Stimulated activated CD4-positive, alpha-beta T cell treated with anti-CD3 and anti-CD28 coated beads, Interleukin-12 subunit alpha, Interleukin-12 subunit beta, amount 100 ng/mL, for 4 hours (primary cell): ENCODE data around the gene CERS6.

ENCODE experiments used
- DNase-seq: peaks from one replicate; pipeline ENCODE4 v3.0.0-alpha.2; 2020

The CERS6 gene

DNA sequence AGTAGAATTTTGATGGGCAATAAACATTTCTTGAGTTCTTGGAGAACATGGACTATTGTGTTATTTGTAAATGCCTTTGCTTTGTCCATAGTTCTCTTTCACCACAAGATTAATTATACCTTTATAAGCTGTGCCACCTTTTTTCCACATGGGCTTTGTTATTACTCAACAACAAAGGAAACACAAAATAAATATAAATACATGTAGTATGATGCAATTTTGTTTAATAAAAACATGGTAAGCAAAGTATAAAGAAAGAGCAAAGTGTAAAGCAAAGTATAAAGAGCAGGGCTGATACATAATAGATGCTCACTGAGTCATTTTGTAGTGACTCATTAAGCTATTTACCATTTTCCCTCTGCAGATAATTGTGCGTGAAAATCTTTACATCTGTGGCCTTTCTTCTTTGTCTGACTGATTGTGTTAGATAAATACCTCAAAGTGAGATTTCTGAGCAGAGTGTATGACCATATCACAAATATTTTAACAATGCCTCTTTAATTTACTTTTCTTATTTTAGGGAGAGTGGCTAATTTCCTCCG lies 80.9 kb downstream of the CERS6 start:
- no peak for DNase-seq

DNA sequence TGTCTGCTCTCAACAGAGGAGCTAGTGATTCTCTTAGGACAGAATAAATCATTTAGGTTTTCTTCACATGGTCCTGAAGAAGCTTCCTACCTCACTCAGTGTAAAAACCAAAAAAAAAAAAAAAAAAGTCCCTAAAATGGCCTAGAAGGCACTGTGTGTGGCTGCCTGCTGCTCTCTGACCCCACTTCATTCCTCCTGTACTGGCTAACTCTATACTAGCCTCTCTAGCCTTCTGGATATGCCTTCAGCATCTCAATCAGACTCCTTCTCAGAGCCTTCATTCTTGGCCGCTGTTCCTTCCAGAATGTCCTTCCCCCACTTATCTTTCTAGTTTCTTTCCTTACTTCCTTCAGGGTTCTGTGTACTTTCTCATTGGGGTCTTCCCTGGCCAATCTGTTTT lies 82.1 kb downstream of the CERS6 start:
- DNase-seq = no peak

DNA sequence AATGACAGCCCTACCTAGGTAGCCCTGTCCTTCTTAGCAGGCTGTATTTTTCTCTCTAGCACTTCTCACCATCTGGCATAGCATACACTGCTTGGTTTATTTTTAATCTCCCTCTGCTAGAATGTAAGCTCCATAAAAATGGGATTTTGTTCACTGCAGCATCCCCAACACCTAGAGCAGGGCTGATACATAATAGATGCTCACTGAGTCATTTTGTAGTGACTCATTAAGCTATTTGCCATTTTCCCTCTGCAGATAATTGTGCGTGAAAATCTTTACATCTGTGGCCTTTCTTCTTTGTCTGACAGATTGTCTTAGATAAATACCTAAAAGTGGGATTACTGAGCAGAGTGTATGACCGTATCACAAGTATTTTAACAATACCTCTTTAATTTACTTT lies 82.5 kb downstream of the CERS6 start:
- no peak for DNase-seq

DNA sequence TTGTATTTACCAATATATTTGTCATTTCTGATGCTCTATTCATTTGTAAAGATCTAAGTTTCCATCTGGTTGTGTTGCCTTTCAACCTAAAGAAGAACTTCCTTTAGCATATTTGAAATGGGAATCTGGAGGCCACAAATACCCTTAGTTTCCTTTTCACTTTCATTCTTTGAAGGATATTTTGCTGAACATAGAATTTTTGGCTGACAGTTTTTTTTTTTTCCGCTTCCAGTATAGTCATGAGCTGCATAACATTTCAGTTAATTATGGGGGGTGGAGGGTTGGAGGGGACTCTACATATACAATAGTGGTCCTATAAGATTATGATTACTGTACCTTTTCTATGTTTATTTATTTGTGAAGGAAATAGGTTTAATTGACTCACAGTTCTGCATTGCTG lies 83.9 kb downstream of the CERS6 start:
- DNase-seq = no peak

DNA sequence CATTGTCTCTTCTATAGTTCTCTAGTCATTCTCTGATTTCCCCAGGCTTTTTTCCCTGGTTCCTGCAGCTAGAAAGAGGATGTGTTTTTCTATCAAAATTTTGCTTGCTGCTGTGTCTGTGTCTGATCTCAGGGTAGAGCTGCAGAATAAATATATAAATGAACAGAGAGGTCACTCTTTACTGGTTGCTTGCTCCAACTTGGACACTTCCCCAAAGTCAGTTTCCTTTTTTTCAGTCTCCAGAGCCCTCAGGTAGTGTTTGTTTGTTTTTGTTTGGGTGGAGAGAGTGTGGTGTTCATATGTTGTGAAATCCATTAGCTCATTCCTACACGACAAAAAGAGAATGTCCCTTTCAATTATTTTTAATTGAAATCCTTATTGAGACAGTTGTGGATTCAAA lies 85.8 kb downstream of the CERS6 start:
- DNase-seq = no peak

DNA sequence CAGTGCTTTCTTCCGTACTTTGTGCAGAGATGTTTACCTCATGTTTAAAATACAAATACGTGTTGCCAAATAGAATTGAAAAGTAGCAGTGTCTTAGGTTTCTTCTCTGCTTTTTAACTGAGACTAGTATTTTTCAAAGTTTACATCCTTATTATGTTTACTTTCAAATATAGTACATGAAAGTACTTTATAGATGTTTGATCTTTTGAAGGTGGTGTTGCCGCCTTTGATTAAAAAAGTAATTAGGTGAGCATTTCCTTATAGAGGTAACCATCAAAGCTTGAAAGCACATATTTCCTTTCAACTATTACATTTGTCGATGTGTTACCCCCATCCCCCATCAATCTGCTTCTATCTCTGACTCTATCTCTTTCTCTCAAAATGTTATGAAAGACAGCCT lies 87.0 kb downstream of the CERS6 start:
- no peak for DNase-seq

DNA sequence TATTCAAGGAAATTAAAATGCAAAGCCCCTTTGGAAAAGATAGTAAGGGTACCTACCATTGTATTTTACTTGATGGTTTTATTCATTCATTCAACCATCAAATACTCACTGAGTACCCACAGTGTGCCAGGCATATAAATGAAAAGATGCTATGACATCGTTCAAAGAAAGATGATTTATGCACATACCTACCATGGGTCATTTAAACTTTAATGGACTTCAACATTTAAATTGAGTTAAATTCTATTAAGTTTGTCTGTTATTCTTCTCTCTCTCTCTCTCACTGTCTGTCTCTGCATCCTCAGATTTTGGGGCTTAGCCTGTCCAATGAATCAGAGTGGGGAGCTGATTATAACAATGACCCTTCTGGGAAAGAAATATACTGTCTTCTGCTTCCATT lies 87.9 kb downstream of the CERS6 start:
- no peak for DNase-seq

DNA sequence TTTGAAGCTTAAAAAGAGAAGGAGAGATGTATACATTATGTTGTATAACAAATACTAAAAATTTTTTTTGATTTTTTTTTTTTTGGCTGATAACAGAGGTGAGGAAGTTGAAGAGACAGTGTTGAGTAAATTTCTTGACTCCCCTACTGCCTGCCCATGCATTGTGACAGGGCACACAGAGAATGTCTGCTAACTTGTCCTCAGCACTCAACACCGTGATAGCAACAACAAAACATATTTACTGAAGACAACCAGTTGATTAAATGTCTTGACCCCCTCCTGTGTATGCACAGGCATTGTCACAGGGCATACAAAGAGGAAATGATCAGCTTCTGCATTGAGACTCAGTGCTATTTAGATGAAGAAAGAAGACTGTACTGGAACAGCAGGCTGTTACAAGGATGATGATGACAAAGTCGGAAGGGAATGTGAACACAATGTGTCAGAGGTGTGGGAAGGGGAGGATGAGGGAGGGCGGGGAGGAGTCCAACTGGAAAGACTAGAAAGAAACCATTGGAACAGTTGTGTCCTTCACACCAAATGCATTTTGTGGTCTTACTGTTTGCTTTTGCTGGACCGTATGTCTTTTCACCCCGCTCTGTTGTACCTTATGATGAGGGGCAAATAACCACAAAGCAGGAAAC lies 89.5 kb downstream of the CERS6 start:
- DNase-seq = no peak

DNA sequence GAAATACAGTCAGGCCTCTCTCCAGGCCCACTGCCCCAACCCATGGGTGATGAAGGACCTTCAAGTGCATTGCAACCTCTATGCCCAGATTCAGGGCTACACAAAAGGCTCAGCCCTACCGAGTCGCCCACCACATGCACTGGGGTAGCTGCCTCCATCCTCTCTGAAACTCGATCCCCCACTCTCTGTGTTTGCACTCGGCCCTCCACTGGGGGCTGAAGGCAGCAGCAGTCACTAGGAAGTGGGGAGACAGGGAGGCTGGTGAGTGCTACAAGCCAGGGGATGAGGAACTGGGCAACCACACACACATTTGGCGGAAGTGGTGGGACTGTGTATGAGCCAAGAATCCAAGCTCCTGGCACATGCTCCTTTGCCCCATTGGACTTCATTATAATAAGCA lies 94.6 kb downstream of the CERS6 start:
- DNase-seq = no peak

DNA sequence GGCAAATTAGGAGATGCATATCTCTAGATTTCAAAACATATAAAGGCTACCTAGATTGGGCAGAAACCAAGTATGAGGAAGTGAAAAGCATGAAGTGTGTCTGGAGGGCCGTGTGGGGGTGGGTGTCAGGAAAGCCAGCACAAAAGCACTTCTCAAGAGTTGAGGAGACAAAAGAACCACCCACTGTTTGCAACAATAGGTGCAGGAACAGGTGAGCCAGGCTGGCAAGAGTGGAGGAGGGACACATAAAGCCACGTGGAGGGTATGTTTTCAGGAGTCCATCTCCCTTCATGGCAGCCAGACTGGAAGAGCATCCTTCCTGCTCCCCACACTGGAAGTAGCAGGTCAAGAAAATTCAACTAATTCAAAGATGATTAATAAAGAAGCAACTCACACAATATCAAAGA lies 96.4 kb downstream of the CERS6 start:
- no peak for DNase-seq

DNA sequence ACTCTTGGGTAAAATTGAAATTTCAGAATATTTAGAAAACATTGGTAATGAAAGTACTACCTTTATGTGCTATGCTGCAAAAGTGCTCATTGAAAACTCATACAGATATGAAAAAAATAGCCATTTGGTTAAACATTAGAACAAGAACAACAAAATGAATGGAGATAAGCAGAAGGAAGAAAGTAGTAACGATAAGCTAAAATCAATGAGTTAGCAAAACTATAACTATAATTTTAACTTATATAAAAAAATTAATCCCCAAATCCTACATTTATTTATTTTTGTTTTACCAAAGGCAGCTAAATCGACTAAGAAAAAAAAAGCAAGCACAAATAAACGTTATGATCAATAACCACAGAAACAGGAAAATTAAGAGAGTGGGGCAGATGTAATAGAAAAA lies 99.2 kb downstream of the CERS6 start:
- DNase-seq = no peak

DNA sequence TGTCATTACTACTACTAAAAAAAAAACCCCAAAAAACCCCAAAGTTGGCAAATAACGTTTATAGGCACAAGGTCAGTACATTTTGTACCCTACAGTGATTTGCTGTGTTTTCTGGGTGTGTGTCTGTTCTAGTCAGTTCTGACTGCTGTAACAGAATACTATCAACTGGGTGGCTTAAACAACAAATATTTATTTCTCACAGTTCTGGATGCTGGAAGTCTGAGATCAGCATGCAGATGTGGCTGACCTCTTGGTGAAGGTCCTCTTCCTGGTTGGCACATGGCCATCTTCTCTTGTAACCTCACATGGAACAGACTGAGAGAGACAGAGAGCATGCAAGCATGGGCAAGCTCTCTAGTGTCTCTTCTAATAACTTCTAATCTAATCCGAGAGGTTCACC lies 103.1 kb downstream of the CERS6 start:
- DNase-seq = no peak

DNA sequence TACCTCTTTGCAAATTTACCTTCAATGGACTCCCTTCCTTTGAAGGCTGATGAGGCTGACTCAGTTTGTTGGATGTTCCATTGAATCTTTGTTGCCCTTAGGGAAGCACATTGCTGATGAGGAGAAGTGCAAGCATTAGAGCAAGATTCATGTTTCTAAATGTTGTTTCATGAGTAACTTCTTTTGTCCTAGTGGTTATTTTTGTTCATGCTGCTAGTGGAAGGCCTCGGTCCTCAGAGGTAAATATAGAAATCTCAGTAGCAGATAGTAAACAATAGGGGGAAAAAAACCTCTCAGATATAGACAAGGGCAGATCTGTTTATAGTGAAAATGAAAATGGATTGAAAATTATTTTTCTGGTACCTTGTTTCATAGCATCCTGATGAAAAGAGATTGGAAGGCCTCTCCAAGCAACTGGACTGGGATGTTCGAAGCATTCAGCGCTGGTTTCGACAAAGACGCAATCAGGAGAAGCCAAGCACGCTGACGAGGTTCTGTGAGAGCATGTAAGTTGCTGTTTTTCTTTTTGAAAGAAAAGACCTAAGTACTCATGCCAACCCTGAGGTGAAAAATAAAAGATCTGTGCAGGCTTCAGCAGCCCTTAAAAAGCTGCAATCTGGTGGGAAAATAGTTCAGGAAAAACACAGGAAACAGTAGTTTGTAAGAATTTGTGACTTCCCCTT lies 104.9 kb downstream of the CERS6 start:
- no peak for DNase-seq

DNA sequence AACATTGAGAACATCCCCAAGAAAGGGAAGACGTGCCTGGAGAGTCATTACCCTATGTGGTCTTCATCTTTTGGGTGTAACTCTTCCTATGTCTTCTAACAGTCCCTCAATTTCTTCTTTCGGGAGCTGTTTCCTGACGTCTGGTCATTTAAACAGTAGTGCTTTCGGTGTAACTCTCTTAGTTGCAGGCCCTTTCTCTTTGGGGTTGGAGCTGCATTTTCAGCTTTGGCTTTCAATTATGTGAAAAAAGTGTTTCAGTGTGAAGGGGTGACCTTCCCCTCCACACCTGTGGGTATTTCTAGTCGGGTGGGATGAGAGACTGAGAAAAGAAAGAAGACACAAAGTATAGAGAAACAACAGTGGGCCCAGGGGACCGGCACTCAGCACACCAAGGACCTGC lies 105.9 kb downstream of the CERS6 start:
- DNase-seq = no peak

DNA sequence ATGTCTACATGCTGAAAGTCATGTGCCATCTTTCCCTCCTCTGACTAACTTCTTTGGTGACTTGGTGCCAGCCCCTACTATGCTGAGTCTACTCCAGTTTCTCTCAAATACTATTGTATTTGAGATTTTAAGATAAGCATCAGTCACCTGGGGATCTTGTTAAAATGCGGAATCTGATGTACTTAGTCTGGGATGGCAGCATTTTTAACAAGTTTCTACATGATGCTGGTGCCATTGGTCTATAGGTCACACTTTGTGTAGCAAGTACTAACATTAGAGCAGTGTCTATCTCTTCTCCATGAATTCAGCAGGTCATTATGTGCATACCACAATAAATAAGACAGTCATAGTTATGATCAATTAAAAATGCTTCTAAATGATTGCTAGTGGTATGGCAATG lies 106.9 kb downstream of the CERS6 start:
- DNase-seq = no peak

DNA sequence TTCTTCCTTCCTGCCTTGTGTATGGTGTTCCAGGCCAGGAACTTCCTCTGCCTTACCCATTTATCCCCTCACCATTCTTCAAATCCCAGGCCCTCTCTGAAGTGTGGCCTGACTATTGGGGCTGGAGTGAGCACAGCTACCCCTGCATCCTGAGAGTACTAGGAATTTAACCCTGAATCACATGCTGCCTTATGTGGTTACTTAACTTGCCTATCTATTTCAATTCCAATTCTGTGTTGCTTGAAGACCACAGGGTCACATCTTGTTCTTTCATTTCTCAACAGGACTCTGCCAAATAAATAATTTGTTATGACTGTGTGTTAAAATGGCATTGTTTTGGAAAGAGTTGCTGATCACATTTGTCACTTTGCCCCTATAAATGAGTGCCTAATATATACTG lies 108.6 kb downstream of the CERS6 start:
- no peak for DNase-seq

DNA sequence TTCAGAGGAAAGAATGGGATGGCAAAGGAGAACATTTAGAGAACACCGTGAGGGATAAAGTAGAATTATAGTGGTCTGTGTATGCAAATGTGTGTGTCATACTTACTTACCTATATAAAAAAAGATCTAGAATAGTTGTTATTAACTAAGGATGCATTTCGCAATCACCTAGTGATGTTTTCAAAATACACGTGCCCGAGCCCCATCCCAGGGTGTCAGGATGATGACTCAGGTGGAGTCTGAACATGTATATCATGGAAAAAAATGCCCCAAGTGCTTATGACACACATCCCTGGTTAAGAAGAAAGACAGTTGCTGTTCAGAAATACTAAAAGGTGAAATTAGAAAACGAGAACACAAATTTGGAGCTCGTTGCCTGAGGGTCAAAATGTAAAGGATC lies 109.0 kb downstream of the CERS6 start:
- DNase-seq = no peak

DNA sequence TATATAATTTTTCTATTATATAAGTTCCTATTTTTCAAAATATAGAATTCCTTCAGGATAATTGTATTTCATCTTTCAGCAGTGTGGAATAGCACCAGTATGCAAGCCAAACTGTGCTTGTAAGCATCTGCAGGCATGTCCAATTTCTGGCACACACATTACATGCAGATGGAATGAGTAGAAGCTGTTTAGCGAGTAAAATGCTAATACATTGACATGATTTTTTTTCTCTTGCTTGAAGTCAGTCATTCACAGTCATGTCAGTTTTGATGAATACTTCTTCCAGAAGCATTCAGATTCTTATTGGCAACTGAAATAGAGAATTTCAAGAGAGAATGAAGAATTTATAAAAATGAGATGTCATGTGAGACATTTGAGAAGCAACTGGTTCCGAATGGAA lies 109.4 kb downstream of the CERS6 start:
- no peak for DNase-seq

DNA sequence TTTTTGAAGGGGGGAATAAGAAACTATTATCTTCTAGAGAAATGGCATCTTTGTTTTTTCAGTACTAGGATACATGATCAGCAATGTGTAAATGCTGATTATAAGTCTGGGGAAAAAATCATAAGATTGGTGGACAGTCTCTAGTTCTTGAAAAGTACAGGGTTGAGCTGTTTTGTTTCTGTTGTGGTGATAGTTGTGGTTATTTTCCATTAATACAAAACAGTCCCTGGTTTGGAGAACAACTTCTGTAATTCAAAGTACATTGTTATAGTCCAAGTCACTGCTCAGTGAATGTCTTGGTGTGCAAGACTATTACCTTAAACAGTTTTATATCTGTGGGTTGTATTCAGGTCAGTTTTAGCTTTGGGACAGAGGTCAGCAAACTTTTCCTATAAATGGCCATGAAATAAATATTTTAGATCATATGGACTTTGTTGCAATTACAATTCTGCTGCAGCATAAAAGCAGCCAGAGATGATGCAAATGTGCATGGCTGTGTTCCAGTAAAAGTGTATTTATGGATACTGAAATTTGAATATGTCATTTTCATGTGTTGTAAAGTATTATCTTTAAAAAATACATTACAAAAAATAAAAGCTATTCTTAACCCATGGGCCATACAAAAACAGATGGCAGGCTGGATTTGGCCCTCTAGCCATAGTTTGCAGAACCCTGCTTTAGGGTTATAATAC lies 111.0 kb downstream of the CERS6 start:
- DNase-seq = no peak

DNA sequence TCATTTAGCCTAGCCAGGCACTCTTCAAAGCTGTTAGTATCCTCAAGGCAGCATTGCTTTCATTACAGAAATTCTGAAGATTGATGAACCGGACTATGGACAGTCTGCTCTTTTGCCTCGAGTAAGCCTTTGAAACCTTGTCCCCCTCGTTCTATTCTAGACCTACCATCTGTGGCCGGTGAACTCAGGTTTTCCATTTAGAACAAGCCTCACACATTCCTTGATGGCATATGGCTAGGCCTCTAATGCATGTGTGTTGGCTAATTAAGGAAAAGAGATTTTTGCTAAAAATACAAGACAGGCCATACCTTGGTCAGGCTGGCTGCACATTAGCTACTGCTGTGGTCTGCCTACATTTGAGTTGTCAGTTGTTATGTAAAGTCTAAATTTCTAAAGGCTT lies 111.8 kb downstream of the CERS6 start:
- no peak for DNase-seq

DNA sequence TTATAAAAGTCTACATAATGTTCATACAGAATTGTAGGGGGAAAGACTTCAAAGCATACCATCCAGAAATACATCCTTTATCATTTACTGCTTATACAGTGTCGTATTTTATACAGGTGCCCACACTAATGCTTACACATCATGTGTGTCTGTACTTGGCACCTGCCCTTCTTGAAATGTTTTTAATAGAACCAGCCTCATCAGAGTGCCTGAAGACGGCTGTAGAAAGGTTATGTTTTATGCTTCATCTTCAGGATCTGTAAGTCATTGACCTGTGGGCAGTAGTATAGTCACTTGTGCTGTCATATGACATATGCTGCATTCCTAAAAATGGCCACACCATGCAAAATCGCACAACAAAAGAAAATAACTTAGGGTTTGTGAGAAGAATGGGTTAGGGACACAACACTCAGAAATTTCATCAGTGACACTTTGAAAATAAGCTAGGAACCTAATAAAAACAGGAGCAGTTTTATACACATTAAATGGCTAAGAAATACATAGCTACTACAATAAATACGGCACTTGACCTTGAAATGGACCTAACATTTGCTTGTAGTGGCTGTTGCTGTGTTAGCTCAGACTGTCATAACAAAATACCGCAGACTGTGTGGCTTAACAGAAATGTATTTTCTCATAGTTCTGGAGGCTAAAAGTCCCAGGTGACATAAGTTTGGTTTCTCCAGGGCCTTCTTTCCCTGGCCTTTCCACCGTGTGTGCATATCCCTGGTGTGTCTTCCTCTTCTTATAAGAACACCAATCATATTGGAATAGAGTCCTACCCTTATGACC lies 112.6 kb downstream of the CERS6 start:
- DNase-seq = no peak

DNA sequence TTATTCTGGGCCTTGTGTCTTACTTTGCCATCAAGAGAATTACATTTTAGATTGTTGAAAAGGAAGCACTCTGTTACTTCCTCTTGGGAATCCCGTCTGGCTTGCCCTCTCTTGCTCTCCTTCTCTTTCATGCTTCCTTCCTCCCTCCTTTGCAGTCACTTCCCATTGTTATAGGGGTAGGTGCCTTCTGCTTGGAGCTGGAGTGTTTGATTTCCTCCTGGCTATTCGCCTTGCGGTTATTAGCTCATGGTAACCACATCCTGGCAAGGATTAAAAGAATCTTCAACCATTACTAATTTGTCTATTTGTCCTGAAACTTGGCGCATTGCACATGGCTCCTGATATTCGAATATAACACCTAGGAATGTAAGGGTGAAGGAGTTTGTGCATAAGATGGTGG lies 115.0 kb downstream of the CERS6 start:
- DNase-seq = no peak

DNA sequence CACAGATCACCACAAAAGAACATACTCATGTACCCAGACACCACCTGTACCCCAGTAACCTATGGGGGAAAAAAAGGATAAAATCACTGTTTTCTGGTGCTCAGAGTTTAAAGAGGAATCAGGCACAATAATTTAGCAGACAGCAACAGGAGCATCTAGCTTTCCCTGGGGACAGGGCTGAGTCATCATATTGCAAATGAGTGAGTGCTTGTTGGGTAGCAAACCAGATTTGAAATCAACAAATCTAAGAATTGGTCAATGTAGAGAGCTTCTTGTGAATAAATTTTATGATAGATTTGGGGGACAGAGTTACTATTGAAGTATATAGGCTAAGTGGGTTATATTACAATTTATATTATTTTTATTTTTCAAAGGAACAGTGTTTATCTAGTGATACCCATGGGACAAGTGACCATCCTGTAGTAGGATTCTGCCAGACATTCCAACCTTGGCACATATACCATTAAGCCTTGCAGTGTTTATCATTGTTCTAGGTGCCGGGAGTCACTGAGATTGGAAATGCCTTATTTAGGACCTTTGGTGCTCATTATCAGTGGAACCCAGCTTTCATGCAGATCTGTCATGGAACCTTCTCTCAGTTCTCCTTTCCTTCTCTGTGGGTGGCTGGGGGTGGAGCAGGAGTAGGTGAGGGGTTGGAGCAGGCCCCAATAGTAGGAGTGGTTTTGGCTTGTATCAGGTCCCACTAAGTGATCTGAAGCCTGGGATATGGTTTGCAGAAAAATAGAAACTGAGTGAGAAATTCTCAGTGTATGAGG lies 117.2 kb downstream of the CERS6 start:
- no peak for DNase-seq
